Right renal pelvis (tissue), 4 donors: ENCODE data around the gene PGAM2. TPM values are rescaled to one million over a fixed set of nuclear protein-coding genes. Genes with fewer than 3 reads are reported as not detected.

ENCODE experiments used
- DNase-seq, 4 donors: peaks; one replicate each; pipeline ENCODE4 v3.0.0-alpha.2; 2013; ENCODE audit warnings: low read depth in 4 of 4, low spot score in 3 of 4, missing footprints in 1 of 4
- polyA plus RNA-seq, 4 donors: library from polyadenylated mRNA; unstranded; fragments of 120-200 nt; gene quantifications; one replicate each; pipeline ENCODE4 v1.2.1, GENCODE V29; 2013; ENCODE audit not compliant: insufficient read length in 4 of 4

The PGAM2 gene
- polyA plus RNA-seq: 1 to 10 TPM; 1.4 to 5.4 (median 3.0) TPM

GRCh38 chr7:44065431-44066110, at the start of gene PGAM2:
Gene PGAM2 (minus strand): TSS chr7:44065567. CDS start chr7:44065529, 38 bp downstream.
- DNase-seq: no peak

- DNase-seq: no peak
Measured at GRCh38 chr7:44114586-44115310, 49.4 kb upstream of the PGAM2 start.

- DNase-seq: no peak
Measured at GRCh38 chr7:44113764-44114354, 48.5 kb upstream of the PGAM2 start.

- DNase-seq: no peak
Measured at GRCh38 chr7:44112997-44113763, 47.8 kb upstream of the PGAM2 start.

GRCh38 chr7:44112231-44112996, 47.0 kb upstream of the PGAM2 start:
- no peak for DNase-seq

GRCh38 chr7:44111761-44112160, 46.4 kb upstream of the PGAM2 start:
- DNase-seq: no peak

- DNase-seq: no peak
Measured at GRCh38 chr7:44110719-44111635, 45.6 kb upstream of the PGAM2 start.

- DNase-seq: no peak
Measured at GRCh38 chr7:44109991-44110390, 44.6 kb upstream of the PGAM2 start.

- DNase-seq: no peak
Measured at GRCh38 chr7:44108768-44109750, 43.7 kb upstream of the PGAM2 start.

GRCh38 chr7:44107961-44108767, 42.8 kb upstream of the PGAM2 start:
- DNase-seq: no peak

GRCh38 chr7:44107116-44107960, 42.0 kb upstream of the PGAM2 start:
- DNase-seq: no peak

GRCh38 chr7:44106311-44107065, 41.1 kb upstream of the PGAM2 start:
- no peak for DNase-seq

GRCh38 chr7:44105832-44106231, 40.5 kb upstream of the PGAM2 start:
- no peak for DNase-seq

GRCh38 chr7:44104860-44105771, 39.7 kb upstream of the PGAM2 start:
- DNase-seq: no peak
